GM12878 (cell line): ENCODE results near the gene TMPRSS2. TPM values are rescaled to one million over a fixed set of nuclear protein-coding genes. Genes with fewer than 3 reads are reported as not detected.

ENCODE experiments used
- CHD2 ChIP-seq: IDR thresholded peaks from 2 replicates; pipeline ENCODE4 v1.6.1; 2011; ENCODE audit warnings: low read depth, low read length, improper control_type of control experiment, borderline replicate concordance
- CREB1 ChIP-seq: IDR thresholded peaks from 2 replicates; pipeline ENCODE4 v1.6.1; 2012; ENCODE audit warnings: low read depth, mild to moderate bottlenecking, inconsistent platforms
- CREM ChIP-seq: IDR thresholded peaks from 2 replicates; pipeline ENCODE4 v1.6.1; 2014; ENCODE audit warnings: antibody characterized with exemption, low read depth
- HDAC2 ChIP-seq: fragments of 200-600 bp; sonication (generic); IDR thresholded peaks from 2 replicates; pipeline ENCODE4 v1.6.1; 2017
- IKZF1 ChIP-seq: fragments of 450-650 bp; conservative IDR thresholded peaks from 2 replicates; pipeline ENCODE4 v1.6.1; 2017; ENCODE audit warnings: antibody characterized with exemption, mild to moderate bottlenecking
- LARP7 ChIP-seq: fragments of 450-650 bp; IDR thresholded peaks from 2 replicates; pipeline ENCODE4 v1.6.1; 2017; ENCODE audit warnings: mild to moderate bottlenecking
- NFIC ChIP-seq: IDR thresholded peaks from 2 replicates; pipeline ENCODE4 v1.6.1; 2012; ENCODE audit warnings: low read depth, mild to moderate bottlenecking, inconsistent platforms, low read length, moderate library complexity
- PAX5 ChIP-seq: IDR thresholded peaks from 2 replicates; pipeline ENCODE4 v1.6.1; 2011; ENCODE audit warnings: low read depth, low read length, borderline replicate concordance
- RAD21 ChIP-seq: IDR thresholded peaks from 2 replicates; pipeline ENCODE4 v1.6.1; 2011; ENCODE audit warnings: mild to moderate bottlenecking, low read depth, low read length, moderate library complexity; ENCODE audit not compliant: insufficient read depth
- RELA ChIP-seq: fragments of 450-650 bp; IDR thresholded peaks from 2 replicates; pipeline ENCODE4 v1.8.0; 2014; ENCODE audit warnings: borderline replicate concordance; ENCODE audit not compliant: partially characterized antibody
- SIX5 ChIP-seq: IDR thresholded peaks from 2 replicates; pipeline ENCODE4 v1.6.1; 2011; ENCODE audit warnings: mild to moderate bottlenecking, low read depth, low read length, moderate library complexity; ENCODE audit not compliant: severe bottlenecking
- TCF12 ChIP-seq: IDR thresholded peaks from 2 replicates; pipeline ENCODE4 v1.6.1; 2011; ENCODE audit warnings: low read depth, mild to moderate bottlenecking, low read length
- YY1 ChIP-seq: IDR thresholded peaks from 2 replicates; pipeline ENCODE4 v1.6.1; 2011; ENCODE audit warnings: low read depth, mild to moderate bottlenecking, low read length
- ZNF274 ChIP-seq: IDR thresholded peaks from one replicate; pipeline ENCODE4 v1.8.0; 2011; ENCODE audit not compliant: insufficient read length, insufficient read depth
- polyA plus RNA-seq, 11 experiments: library from polyadenylated mRNA; depleted of rRNA in 4 of 11; unstranded in 6 of 11; stranded (reverse) in 5 of 11; fragments of >200 nt; fragmentation: Nextera tagmentation in 4 of 11; fragmentation: Illumina TruSeq in 1 of 11; extraction: Ambion mirVana in 4 of 11; extraction: Trizol in 1 of 11; gene quantifications; 1 replicate in 1 of 11; 2 replicates in 10 of 11; pipeline versions ENCODE4 v1.2.1 to v1.2.3, GENCODE V29; 2011 to 2016; ENCODE audit warnings: inconsistent platforms in 2 of 11, missing spikeins in 2 of 11, low read depth in 1 of 11
- total RNA-seq, 4 experiments: library from RNA; depleted of rRNA in 3 of 4; stranded (reverse); fragments of >200 nt in 3 of 4; fragmentation: Illumina TruSeq in 1 of 4; extraction: Trizol in 1 of 4; gene quantifications; 2 replicates each; pipeline versions ENCODE4 v1.2.1 to v1.2.3, GENCODE V29; 2013 to 2021
- TF ChIP-seq, protein P1 (sequence below): IDR thresholded peaks from 2 replicates; pipeline ENCODE4 v1.6.1; 2011; ENCODE audit warnings: mild to moderate bottlenecking, low read depth, low read length, moderate library complexity; ENCODE audit not compliant: insufficient replicate concordance
- TF ChIP-seq, protein P2 (sequence below): fragments of 450-650 bp; IDR thresholded peaks from 2 replicates; pipeline ENCODE4 v1.6.1; 2017; ENCODE audit warnings: mild to moderate bottlenecking
- TF ChIP-seq, protein P3 (sequence below): fragments of 450-650 bp; IDR thresholded peaks from 2 replicates; pipeline ENCODE4 v1.6.1; 2016; ENCODE audit warnings: mild to moderate bottlenecking, moderate library complexity, borderline replicate concordance
- TF ChIP-seq, protein P4 (sequence below): IDR thresholded peaks from 2 replicates; pipeline ENCODE4 v1.6.1; 2012; ENCODE audit warnings: low read length, inconsistent platforms
- TF ChIP-seq, protein P5 (sequence below): fragments of 450-650 bp; IDR thresholded peaks from 2 replicates; pipeline ENCODE4 v1.6.1; 2016; ENCODE audit warnings: mild to moderate bottlenecking

TMPRSS2 gene
- total and polyA plus RNA-seq, 10 of the 15 experiments (the other 5 are each of a cell fraction or from before 2014, with no cell fraction given): 0.19 to 0.26 TPM; not detected in 8

DNA sequence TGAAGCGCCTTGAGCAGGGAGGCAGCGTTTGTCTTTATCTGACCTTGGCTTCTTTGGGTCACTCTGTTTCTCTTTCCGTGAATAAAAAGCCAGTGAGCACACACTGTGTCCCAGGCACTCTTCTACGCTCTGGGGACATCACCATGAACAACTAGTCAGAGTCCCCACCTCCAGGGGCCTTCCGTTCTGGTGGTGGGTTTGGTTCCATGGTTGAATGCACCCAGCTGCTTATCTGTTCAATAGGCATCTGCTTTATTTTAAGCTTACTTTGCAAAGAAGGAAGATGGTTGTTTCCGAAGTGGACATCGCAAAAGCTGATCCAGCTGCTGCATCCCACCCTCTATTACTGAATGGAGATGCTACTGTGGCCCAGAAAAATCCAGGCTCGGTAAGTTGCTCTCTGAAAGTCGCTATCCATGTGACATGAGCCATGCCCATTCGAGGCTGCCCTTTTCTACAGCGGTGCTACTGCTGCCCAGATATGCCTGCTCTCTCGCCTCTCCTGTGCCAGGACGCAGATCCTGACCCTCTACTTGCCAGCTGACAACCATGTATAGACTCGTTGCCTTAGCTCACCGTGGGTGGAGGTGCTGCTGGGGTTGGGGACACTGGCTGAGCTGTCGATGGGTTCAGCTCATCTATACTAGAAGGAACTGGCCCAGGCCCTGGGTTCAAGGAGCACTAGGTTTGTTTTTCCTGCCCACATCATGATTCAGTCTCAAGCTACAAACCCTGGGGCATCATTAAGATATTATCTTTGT, 76.0 kb downstream of the TMPRSS2 start (continued):
- no peak for TF ChIP-seq RELA
- peak; percentile 96 for TF ChIP-seq TCF12
- no peak for TF ChIP-seq CREB1
- TF ChIP-seq, protein P1, sequence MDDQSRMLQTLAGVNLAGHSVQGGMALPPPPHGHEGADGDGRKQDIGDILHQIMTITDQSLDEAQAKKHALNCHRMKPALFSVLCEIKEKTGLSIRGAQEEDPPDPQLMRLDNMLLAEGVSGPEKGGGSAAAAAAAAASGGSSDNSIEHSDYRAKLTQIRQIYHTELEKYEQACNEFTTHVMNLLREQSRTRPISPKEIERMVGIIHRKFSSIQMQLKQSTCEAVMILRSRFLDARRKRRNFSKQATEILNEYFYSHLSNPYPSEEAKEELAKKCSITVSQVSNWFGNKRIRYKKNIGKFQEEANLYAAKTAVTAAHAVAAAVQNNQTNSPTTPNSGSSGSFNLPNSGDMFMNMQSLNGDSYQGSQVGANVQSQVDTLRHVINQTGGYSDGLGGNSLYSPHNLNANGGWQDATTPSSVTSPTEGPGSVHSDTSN: no peak
- TF ChIP-seq, protein P2, sequence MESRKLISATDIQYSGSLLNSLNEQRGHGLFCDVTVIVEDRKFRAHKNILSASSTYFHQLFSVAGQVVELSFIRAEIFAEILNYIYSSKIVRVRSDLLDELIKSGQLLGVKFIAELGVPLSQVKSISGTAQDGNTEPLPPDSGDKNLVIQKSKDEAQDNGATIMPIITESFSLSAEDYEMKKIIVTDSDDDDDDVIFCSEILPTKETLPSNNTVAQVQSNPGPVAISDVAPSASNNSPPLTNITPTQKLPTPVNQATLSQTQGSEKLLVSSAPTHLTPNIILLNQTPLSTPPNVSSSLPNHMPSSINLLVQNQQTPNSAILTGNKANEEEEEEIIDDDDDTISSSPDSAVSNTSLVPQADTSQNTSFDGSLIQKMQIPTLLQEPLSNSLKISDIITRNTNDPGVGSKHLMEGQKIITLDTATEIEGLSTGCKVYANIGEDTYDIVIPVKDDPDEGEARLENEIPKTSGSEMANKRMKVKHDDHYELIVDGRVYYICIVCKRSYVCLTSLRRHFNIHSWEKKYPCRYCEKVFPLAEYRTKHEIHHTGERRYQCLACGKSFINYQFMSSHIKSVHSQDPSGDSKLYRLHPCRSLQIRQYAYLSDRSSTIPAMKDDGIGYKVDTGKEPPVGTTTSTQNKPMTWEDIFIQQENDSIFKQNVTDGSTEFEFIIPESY: no peak
- no peak for TF ChIP-seq SIX5
- no peak; the same call in none of the 2 replicates for TF ChIP-seq IKZF1
- TF ChIP-seq CHD2: no peak
- TF ChIP-seq, protein P3, sequence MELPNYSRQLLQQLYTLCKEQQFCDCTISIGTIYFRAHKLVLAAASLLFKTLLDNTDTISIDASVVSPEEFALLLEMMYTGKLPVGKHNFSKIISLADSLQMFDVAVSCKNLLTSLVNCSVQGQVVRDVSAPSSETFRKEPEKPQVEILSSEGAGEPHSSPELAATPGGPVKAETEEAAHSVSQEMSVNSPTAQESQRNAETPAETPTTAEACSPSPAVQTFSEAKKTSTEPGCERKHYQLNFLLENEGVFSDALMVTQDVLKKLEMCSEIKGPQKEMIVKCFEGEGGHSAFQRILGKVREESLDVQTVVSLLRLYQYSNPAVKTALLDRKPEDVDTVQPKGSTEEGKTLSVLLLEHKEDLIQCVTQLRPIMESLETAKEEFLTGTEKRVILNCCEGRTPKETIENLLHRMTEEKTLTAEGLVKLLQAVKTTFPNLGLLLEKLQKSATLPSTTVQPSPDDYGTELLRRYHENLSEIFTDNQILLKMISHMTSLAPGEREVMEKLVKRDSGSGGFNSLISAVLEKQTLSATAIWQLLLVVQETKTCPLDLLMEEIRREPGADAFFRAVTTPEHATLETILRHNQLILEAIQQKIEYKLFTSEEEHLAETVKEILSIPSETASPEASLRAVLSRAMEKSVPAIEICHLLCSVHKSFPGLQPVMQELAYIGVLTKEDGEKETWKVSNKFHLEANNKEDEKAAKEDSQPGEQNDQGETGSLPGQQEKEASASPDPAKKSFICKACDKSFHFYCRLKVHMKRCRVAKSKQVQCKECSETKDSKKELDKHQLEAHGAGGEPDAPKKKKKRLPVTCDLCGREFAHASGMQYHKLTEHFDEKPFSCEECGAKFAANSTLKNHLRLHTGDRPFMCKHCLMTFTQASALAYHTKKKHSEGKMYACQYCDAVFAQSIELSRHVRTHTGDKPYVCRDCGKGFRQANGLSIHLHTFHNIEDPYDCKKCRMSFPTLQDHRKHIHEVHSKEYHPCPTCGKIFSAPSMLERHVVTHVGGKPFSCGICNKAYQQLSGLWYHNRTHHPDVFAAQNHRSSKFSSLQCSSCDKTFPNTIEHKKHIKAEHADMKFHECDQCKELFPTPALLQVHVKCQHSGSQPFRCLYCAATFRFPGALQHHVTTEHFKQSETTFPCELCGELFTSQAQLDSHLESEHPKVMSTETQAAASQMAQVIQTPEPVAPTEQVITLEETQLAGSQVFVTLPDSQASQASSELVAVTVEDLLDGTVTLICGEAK: no peak
- TF ChIP-seq RAD21: no peak
- TF ChIP-seq ZNF274: no peak
- TF ChIP-seq HDAC2: no peak
- TF ChIP-seq, protein P4, sequence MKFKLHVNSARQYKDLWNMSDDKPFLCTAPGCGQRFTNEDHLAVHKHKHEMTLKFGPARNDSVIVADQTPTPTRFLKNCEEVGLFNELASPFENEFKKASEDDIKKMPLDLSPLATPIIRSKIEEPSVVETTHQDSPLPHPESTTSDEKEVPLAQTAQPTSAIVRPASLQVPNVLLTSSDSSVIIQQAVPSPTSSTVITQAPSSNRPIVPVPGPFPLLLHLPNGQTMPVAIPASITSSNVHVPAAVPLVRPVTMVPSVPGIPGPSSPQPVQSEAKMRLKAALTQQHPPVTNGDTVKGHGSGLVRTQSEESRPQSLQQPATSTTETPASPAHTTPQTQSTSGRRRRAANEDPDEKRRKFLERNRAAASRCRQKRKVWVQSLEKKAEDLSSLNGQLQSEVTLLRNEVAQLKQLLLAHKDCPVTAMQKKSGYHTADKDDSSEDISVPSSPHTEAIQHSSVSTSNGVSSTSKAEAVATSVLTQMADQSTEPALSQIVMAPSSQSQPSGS: peak; percentile 51; the same call in 1 of the 2 replicates
- no peak for TF ChIP-seq YY1
- TF ChIP-seq NFIC: 0 out of 2 replicates have a peak, but pooled peaks have one; percentile 22
- TF ChIP-seq PAX5: peak; percentile 98
- 0 out of 2 replicates have a peak, but pooled peaks have one; percentile 41 for TF ChIP-seq CREM
- TF ChIP-seq, protein P5, sequence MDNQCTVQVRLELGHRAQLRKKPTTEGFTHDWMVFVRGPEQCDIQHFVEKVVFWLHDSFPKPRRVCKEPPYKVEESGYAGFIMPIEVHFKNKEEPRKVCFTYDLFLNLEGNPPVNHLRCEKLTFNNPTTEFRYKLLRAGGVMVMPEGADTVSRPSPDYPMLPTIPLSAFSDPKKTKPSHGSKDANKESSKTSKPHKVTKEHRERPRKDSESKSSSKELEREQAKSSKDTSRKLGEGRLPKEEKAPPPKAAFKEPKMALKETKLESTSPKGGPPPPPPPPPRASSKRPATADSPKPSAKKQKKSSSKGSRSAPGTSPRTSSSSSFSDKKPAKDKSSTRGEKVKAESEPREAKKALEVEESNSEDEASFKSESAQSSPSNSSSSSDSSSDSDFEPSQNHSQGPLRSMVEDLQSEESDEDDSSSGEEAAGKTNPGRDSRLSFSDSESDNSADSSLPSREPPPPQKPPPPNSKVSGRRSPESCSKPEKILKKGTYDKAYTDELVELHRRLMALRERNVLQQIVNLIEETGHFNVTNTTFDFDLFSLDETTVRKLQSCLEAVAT: no peak
- TF ChIP-seq LARP7: no peak
